Activated naive CD8-positive, alpha-beta T cell treated with anti-CD3 and anti-CD28 coated beads, Interleukin-2, amount 50 U/mL, for 24 hours (primary cell): Measurements from ENCODE around the gene RANBP17.
"Not testable (repeated sequence)": the region's sequence is repeated elsewhere in the genome, so short reads cannot be mapped to it uniquely, and the experiment has no call there.

Source experiments
- ATAC-seq: fragments of 150-1000 bp; cut with Tn5 transposase; one replicate; pipeline ENCODE4 v1.10.0; 2021
- DNase-seq: peaks from one replicate; pipeline ENCODE4 v3.0.0; 2021
- H3K27ac Mint-ChIP-seq: one replicate; pipeline ENCODE4 v1.8.0; 2021; ENCODE audit warnings: mild to moderate bottlenecking, mixed read lengths
- H3K27me3 Mint-ChIP-seq: one replicate; pipeline ENCODE4 v1.8.0; 2021; ENCODE audit warnings: mixed read lengths
- H3K36me3 Mint-ChIP-seq: one replicate; pipeline ENCODE4 v1.8.0; 2021; ENCODE audit warnings: low read depth, mixed read lengths
- H3K4me1 Mint-ChIP-seq: one replicate; pipeline ENCODE4 v1.8.0; 2021; ENCODE audit warnings: mixed read lengths
- H3K4me3 Mint-ChIP-seq: one replicate; pipeline ENCODE4 v1.8.0; 2021; ENCODE audit warnings: mild to moderate bottlenecking, moderate library complexity, mixed read lengths
- H3K9me3 Mint-ChIP-seq: one replicate; pipeline ENCODE4 v1.8.0; 2021; ENCODE audit warnings: mixed read lengths

The RANBP17 gene

DNA sequence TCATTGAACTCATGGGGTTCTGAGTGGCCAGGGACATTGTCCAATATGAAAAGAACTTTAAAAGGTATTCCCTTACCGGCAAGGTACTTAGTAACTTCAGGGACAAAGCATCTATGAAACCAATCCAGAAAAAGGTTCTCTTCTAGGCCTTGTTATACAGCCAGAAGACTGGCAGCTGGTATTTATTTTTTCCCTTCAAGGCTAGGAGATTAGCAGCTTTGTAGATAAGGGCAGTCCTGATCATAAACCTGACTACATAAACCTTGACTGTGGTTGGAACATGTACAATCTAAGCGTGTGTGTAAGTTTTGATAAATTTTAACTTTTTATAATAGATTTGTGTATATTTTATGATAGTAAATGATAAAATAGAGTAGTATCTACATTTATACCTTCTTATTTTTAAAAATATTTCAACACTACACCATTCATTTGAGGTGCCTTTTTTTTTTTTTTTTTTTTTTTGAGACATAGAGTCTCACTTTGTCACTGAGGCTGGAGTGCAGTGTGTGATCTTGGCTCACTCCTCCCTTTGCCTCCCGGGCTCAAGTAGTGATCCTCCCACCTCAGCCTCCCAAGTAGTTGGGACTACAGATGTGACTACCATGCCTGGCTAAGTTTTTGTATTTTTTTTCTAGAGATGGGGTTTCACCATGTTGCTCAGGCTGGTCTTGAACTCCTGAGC, 24.5 kb downstream of the RANBP17 start:
- DNase-seq (no peak), ATAC-seq (no peak)
- H3K27me3 Mint-ChIP-seq: peaks cover 2% of the 10 kb centered on the region

DNA sequence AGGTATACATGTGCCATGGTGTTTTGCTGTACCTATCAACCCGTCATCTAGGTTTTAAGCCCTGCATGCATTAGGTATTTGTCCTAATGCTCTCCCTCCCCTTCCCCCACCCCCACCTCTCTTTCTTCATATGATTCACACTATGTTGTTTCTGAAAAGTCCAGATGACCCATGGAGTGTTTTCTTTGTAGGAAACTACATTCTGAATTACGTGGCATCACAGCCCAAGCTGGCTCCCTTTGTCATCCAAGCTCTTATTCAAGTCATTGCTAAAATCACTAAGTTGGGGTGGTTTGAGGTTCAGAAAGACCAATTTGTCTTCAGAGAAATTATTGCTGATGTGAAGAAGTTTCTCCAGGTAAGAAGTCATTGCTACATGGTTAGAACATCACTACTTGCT, 30.4 kb downstream of the RANBP17 start:
- no peak overlapping the region for H3K4me3 Mint-ChIP-seq
- H3K27me3 Mint-ChIP-seq: peaks cover 2% of the 10 kb centered on the region
- no peaks in the 10 kb centered on the region for H3K4me1 Mint-ChIP-seq
- ATAC-seq: no peak
- no peak overlapping the region for H3K27ac Mint-ChIP-seq
- H3K9me3 Mint-ChIP-seq: no peaks in the 10 kb centered on the region
- no peaks in the 10 kb centered on the region for H3K36me3 Mint-ChIP-seq
- DNase-seq: no peak

More for the DNA sequence above, 24.5 kb downstream of the RANBP17 start:
- Mint-ChIP-seq H3K36me3 (no peaks in the 10 kb centered on the region), H3K4me3 (no peak overlapping the region), H3K27ac (no peak overlapping the region), H3K4me1 (no peaks in the 10 kb centered on the region), H3K9me3 (no peaks in the 10 kb centered on the region)

- Mint-ChIP-seq H3K9me3 (no peaks in the 10 kb centered on the region), H3K4me1 (no peaks in the 10 kb centered on the region), H3K27ac (no peak overlapping the region), H3K36me3 (no peaks in the 10 kb centered on the region), H3K27me3 (peaks cover under 1% of the 10 kb centered on the region), H3K4me3 (no peak overlapping the region)
- no peak for ATAC-seq
- DNase-seq: no peak
These were observed 32.8 kb downstream of the RANBP17 start for GRCh38 chr5:170894665-170895064.

- DNase-seq (no peak), ATAC-seq (no peak)
- Mint-ChIP-seq H3K9me3 (peaks cover 3% of the 10 kb centered on the region), H3K27ac (no peak overlapping the region), H3K4me1 (no peaks in the 10 kb centered on the region), H3K4me3 (no peak overlapping the region), H3K36me3 (no peaks in the 10 kb centered on the region), H3K27me3 (no peaks in the 10 kb centered on the region)
These were observed 35.0 kb downstream of the RANBP17 start for GRCh38 chr5:170896779-170897178.

DNA sequence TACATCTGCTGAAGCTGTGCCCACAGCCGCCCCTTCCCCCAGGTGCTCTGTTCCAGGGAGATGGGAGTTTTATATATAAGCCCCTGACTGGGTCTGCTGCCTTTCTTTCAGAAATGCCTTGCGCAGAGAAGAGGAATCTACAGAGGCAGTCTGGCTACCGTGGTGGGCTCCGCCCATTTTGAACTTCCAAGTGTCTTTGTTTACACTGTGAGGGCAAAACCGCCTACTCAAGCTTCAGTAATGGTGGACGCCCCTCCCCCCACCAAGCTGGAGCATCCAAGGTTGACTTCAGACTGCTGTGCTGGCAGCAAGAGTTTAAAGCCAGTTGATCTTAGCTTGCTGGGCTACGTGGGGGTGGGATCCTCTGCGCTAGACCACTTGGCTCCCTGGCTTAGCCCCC, 41.3 kb downstream of the RANBP17 start:
- Mint-ChIP-seq H3K9me3 (peaks cover 7% of the 10 kb centered on the region), H3K36me3 (no peaks in the 10 kb centered on the region), H3K27ac (no peak overlapping the region), H3K4me1 (no peaks in the 10 kb centered on the region), H3K27me3 (no peaks in the 10 kb centered on the region), H3K4me3 (no peak overlapping the region)
- DNase-seq (no peak), ATAC-seq (no peak)

DNA sequence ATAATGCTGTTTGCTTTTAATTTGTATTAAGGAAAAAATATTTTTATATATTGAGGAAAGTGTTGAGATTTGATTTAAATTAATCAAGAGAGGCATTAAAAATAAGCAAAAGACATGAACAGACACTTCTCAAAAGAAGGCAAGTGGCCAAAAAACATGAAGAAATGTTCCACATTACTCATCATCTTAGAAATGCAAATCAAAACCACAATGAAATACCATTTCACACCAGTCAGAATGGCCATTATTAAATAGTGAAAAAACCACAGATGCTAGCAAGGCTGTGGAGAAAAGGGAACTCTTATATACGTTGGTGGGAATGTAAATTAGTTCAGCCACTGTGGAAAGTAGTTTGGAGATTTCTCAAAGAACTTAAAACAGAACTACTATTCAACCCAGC, 45.9 kb downstream of the RANBP17 start:
- Mint-ChIP-seq H3K36me3 (no peaks in the 10 kb centered on the region), H3K9me3 (no peaks in the 10 kb centered on the region), H3K4me3 (no peak overlapping the region), H3K27ac (no peak overlapping the region), H3K27me3 (peaks cover 2% of the 10 kb centered on the region), H3K4me1 (no peaks in the 10 kb centered on the region)
- no peak for DNase-seq
- ATAC-seq: no peak

DNA sequence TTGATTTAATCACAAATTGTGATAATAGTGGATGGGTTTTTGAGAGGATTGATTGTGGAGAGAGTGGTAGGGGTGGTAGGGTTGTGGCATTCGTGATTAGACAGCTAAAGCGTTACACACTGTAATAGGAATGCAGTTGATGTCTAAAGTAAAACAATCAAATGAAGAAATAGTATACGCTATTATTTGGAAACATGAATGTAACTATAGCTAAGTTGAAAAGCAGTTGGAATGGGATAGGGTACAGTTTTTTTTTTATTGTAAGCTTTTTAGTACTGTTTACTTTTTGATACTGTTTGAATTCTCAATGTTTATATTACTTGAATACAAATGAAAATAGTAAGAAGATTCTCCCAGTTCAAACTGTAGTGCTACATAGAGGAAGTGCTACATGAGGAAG, 51.8 kb downstream of the RANBP17 start:
- ATAC-seq: no peak
- H3K27ac Mint-ChIP-seq: no peak overlapping the region
- no peak for DNase-seq
- no peaks in the 10 kb centered on the region for H3K9me3 Mint-ChIP-seq
- no peak overlapping the region for H3K4me3 Mint-ChIP-seq
- no peaks in the 10 kb centered on the region for H3K4me1 Mint-ChIP-seq
- peaks cover 2% of the 10 kb centered on the region for H3K27me3 Mint-ChIP-seq
- no peaks in the 10 kb centered on the region for H3K36me3 Mint-ChIP-seq

DNA sequence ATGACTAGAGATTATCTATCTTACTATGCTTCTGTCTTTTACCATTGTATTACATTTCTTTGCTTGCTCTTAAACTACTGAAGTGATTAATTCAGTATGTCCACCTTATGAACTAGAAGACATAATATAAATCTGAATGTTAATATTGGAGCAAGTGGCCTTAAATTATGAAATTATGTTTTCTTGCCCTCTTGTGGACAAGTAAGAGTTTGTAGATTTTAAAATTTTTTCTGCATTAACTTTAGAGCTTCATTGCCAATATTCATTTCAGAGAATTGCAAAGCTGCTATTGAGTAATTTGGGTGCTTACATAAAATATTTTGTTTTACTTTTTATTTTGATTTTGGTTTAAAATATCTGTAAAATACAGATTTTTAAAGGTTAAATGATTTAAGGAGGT, 55.3 kb downstream of the RANBP17 start:
- H3K36me3 Mint-ChIP-seq: no peaks in the 10 kb centered on the region
- no peak overlapping the region for H3K4me3 Mint-ChIP-seq
- ATAC-seq: no peak
- H3K27me3 Mint-ChIP-seq: peaks cover 2% of the 10 kb centered on the region
- no peak overlapping the region for H3K27ac Mint-ChIP-seq
- no peak for DNase-seq
- H3K4me1 Mint-ChIP-seq: no peaks in the 10 kb centered on the region
- no peaks in the 10 kb centered on the region for H3K9me3 Mint-ChIP-seq

DNA sequence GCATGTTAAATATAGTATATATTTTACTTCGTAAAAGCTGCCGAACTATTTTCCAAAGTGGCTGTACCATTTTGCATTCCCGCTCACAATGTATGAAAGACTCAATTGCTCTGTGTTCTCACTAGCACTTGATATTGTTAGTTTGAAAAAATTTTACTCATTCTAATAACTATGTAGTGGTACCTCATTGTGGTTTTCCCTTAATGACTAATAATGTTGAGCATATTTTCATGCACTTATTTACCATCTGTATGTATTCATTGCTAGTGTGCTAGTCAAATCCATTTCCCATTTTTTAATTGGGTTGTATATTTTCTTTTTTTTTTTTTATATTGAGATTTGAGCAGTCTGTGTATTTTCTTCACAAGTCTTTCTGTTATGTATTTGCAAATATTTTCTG, 58.4 kb downstream of the RANBP17 start:
- Mint-ChIP-seq H3K4me1 (no peaks in the 10 kb centered on the region), H3K36me3 (no peaks in the 10 kb centered on the region), H3K9me3 (no peaks in the 10 kb centered on the region), H3K27me3 (no peaks in the 10 kb centered on the region), H3K27ac (no peak overlapping the region), H3K4me3 (no peak overlapping the region)
- no peak for DNase-seq
- no peak for ATAC-seq

DNA sequence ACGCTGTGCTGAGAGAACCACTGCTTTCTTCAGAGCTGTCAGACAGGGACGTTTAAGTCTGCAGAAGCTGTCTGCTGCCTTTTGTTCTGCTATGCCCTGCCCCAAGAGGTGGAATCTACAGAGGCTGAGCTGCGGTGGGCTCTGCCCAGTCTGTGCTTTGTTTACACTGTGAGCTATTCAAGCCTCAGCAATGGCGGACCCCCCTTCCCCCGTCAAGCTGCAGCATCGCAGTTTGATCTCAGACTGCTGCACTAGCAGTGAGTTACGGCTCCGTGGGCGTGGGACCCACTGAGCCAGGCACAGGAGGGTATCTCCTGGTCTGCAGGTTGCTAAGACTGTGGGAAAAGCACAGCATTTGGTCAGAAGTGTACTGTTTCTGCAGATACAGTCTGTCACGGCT, 60.5 kb downstream of the RANBP17 start:
- not testable (repeated sequence) for H3K4me3 Mint-ChIP-seq, H3K36me3 Mint-ChIP-seq, H3K9me3 Mint-ChIP-seq, H3K27me3 Mint-ChIP-seq, H3K4me1 Mint-ChIP-seq, ATAC-seq, DNase-seq, H3K27ac Mint-ChIP-seq

- no peaks in the 10 kb centered on the region for H3K4me1 Mint-ChIP-seq
- no peak overlapping the region for H3K27ac Mint-ChIP-seq
- H3K36me3 Mint-ChIP-seq: no peaks in the 10 kb centered on the region
- no peaks in the 10 kb centered on the region for H3K27me3 Mint-ChIP-seq
- no peak for DNase-seq
- no peak overlapping the region for H3K4me3 Mint-ChIP-seq
- no peak for ATAC-seq
- no peaks in the 10 kb centered on the region for H3K9me3 Mint-ChIP-seq
These were observed 62.2 kb downstream of the RANBP17 start for GRCh38 chr5:170923910-170924620.

DNA sequence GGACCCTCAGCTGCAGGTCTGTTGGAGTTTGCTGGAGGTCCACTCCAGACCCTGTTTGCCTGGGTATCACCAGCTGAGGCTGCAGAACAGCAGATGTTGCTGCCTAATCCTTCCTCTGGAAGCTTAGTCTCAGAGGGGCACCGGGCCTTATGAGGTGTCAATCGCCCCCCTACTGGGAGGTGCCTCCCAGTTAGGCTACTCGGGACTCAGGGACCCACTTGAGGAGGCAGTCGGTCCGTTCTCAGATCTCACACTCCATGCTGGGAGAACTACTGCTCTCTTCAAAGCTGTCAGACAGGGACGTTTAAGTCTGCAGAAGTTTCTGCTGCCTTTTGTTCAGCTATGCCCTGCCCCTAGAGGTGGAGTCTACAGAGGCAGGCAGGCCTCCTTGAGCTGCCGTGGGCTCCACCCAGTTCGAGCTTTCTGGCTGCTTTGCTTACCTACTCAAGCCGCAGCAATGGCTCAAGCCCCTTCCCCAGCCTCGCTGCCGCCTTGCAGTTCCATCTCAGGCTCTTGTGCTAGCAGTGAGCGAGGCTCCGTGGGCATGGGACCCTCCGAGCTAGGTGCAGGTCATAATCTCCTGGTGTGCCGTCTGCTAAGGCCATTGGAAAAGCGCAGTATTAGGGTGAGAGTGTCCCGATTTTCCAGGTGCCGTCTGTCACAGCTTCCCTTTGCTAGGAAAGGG, 73.9 kb downstream of the RANBP17 start:
- H3K27ac Mint-ChIP-seq, H3K36me3 Mint-ChIP-seq, DNase-seq, ATAC-seq, H3K4me1 Mint-ChIP-seq, H3K9me3 Mint-ChIP-seq, H3K4me3 Mint-ChIP-seq, H3K27me3 Mint-ChIP-seq: not testable (repeated sequence)

- peaks cover 4% of the 10 kb centered on the region for H3K9me3 Mint-ChIP-seq
- no peaks in the 10 kb centered on the region for H3K4me1 Mint-ChIP-seq
- H3K36me3 Mint-ChIP-seq: no peaks in the 10 kb centered on the region
- no peak for ATAC-seq
- no peak overlapping the region for H3K4me3 Mint-ChIP-seq
- H3K27me3 Mint-ChIP-seq: no peaks in the 10 kb centered on the region
- no peak for DNase-seq
- H3K27ac Mint-ChIP-seq: no peak overlapping the region
These were observed 75.3 kb downstream of the RANBP17 start for GRCh38 chr5:170937072-170937471.

DNA sequence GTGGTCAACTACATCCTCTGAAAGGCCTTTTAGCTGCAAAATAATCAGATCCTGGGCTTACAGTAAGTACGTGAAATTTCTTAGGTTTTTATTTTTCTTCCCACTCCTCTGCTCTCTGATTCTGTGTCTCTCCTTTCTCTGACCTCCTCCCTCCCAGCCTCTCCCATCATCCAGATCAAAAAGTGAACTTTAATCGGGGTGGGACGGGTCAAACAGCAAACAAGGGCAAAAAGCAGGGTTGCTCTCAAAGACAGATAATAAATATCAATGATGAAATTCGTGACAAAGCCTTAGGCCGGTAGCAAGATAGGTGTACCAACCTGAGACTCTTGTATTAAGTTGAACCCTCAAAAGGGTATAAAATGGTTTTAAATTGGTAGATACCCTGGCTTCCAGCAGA, 76.1 kb downstream of the RANBP17 start:
- Mint-ChIP-seq H3K36me3 (no peaks in the 10 kb centered on the region), H3K4me3 (no peak overlapping the region), H3K9me3 (peaks cover 4% of the 10 kb centered on the region), H3K27me3 (no peaks in the 10 kb centered on the region), H3K27ac (no peak overlapping the region), H3K4me1 (no peaks in the 10 kb centered on the region)
- ATAC-seq (no peak), DNase-seq (no peak)

DNA sequence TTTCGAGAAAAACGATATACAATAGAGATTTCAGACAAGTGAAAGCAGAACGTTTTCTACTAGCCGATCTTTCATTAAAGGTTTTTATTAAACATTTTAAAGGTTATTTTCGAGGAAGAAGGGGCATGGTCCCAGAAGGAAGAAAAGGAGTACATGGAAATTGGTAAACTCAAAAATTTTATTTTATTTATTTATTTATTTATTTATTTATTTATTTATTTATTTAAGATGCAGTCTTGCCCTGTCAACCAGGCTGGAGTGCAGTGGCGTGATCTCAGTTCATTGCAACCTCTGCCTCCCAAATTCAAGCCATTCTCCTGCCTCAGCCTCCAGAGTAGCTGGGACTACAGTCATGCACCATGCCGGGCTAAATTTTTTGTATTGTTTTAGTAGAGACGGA, 77.4 kb downstream of the RANBP17 start:
- H3K27me3 Mint-ChIP-seq: no peaks in the 10 kb centered on the region
- H3K4me3 Mint-ChIP-seq: no peak overlapping the region
- no peak overlapping the region for H3K27ac Mint-ChIP-seq
- ATAC-seq (no peak), DNase-seq (no peak)
- no peaks in the 10 kb centered on the region for H3K4me1 Mint-ChIP-seq
- H3K9me3 Mint-ChIP-seq: peaks cover under 1% of the 10 kb centered on the region
- no peaks in the 10 kb centered on the region for H3K36me3 Mint-ChIP-seq
